ENCODE results near the gene SEC14L5.

SEC14L5 gene

GRCh38 chr16:5011637-5012036 lies 53.5 kb downstream of the SEC14L5 start:
- DNase-seq (ENCODE audit: low read depth, low spot score) = no peak

GRCh38 chr16:5012887-5013286 lies 54.8 kb downstream of the SEC14L5 start:
- DNase-seq (ENCODE audit: low read depth, low spot score) = no peak

GRCh38 chr16:5015351-5015750 lies 57.2 kb downstream of the SEC14L5 start:
- DNase-seq (ENCODE audit: low read depth, low spot score) = no peak

- DNase-seq (ENCODE audit: low read depth, low spot score) = no peak
Measured at GRCh38 chr16:5015887-5016286, 57.8 kb downstream of the SEC14L5 start.

- DNase-seq (ENCODE audit: low read depth, low spot score) = no peak
Measured at GRCh38 chr16:5016967-5017677, 59.0 kb downstream of the SEC14L5 start.

- no peak for DNase-seq (ENCODE audit: low read depth, low spot score)
Measured at GRCh38 chr16:5017678-5017969, 59.5 kb downstream of the SEC14L5 start.

GRCh38 chr16:5018793-5019192 lies 60.7 kb downstream of the SEC14L5 start:
- DNase-seq (ENCODE audit: low read depth, low spot score) = no peak

GRCh38 chr16:5019775-5020174 lies 61.6 kb downstream of the SEC14L5 start:
- no peak for DNase-seq (ENCODE audit: low read depth, low spot score)

GRCh38 chr16:5020551-5020950 lies 62.4 kb downstream of the SEC14L5 start:
- no peak for DNase-seq (ENCODE audit: low read depth, low spot score)

- DNase-seq (ENCODE audit: low read depth, low spot score) = no peak
Measured at GRCh38 chr16:5022521-5022920, 64.4 kb downstream of the SEC14L5 start.

- DNase-seq (ENCODE audit: low read depth, low spot score) = no peak
Measured at GRCh38 chr16:5024632-5025031, 66.5 kb downstream of the SEC14L5 start.

GRCh38 chr16:5025171-5025632 lies 67.1 kb downstream of the SEC14L5 start:
- no peak for DNase-seq (ENCODE audit: low read depth, low spot score)

- no peak for DNase-seq (ENCODE audit: low read depth, low spot score)
Measured at GRCh38 chr16:5026664-5027063, 68.5 kb downstream of the SEC14L5 start.

GRCh38 chr16:5027086-5027485 lies 69.0 kb downstream of the SEC14L5 start:
- no peak for DNase-seq (ENCODE audit: low read depth, low spot score)

GRCh38 chr16:5027575-5028235 lies 69.6 kb downstream of the SEC14L5 start:
- DNase-seq (ENCODE audit: low read depth, low spot score) = no peak

GRCh38 chr16:5028950-5029475 lies 70.9 kb downstream of the SEC14L5 start:
- no peak for DNase-seq (ENCODE audit: low read depth, low spot score)

- DNase-seq (ENCODE audit: low read depth, low spot score) = no peak
Measured at GRCh38 chr16:5030251-5030870, 72.2 kb downstream of the SEC14L5 start.

- no peak for DNase-seq (ENCODE audit: low read depth, low spot score)
Measured at GRCh38 chr16:5031601-5032000, 73.5 kb downstream of the SEC14L5 start.

- no peak for DNase-seq (ENCODE audit: low read depth, low spot score)
Measured at GRCh38 chr16:5032748-5033167, 74.6 kb downstream of the SEC14L5 start.

GRCh38 chr16:5033256-5034166 lies 75.4 kb downstream of the SEC14L5 start, which contains the start of gene NAGPA:
Gene NAGPA, minus strand, starts transcription at chr16:5033935. Its CDS starts 21 bp downstream, at chr16:5033914.
- peak; percentile 64 for DNase-seq (ENCODE audit: low read depth, low spot score)

GRCh38 chr16:5034167-5034523 lies 76.0 kb downstream of the SEC14L5 start:
- no peak for DNase-seq (ENCODE audit: low read depth, low spot score)

- no peak for DNase-seq (ENCODE audit: low read depth, low spot score)
Measured at GRCh38 chr16:5035909-5036227, 77.7 kb downstream of the SEC14L5 start.
